ENCODE data around the gene STX16. TPM values are rescaled to one million over a fixed set of nuclear protein-coding genes. Genes with fewer than 3 reads are reported as not detected.

Gene STX16
- total and polyA plus RNA-seq, 5 donors from 2014 or later, result 22.8 to 190 (median 27.0) TPM

- Mint-ChIP-seq H3K27ac (no peak overlapping the region), H3K4me3 (no peak overlapping the region), H3K9me3 (peaks cover 0 to 2% (median 0%) of the 10 kb centered on the region in 7 donors), H3K4me1 (no peaks in the 10 kb centered on the region), H3K36me3 (no peaks in the 10 kb centered on the region), H3K27me3 (peaks cover 24% of the 10 kb centered on the region)
- Histone ChIP-seq H3K9me3 (ENCODE audit: control insufficient read depth in 2 of 2, low read length in 2 of 2) (no peaks in the 10 kb centered on the region), H3K27me3 (ENCODE audit: control insufficient read depth, insufficient read depth, low read length) (no peaks in the 10 kb centered on the region), H3K4me3 (ENCODE audit: low read depth, low read length) (no peak overlapping the region), H3K36me3 (ENCODE audit: control insufficient read depth, insufficient read depth, low read length) (no peaks in the 10 kb centered on the region), H3K27ac (ENCODE audit: insufficient read depth, low read length, poor library complexity, severe bottlenecking) (no peak overlapping the region), H3K4me1 (ENCODE audit: control insufficient read depth, insufficient read depth, low read length, poor library complexity, severe bottlenecking) (no peaks in the 10 kb centered on the region)
- ATAC-seq (ENCODE audit: low read depth in 2 of 2) (no peak), DNase-seq (no peak)
Observed at GRCh38 chr20:58718121-58718563, 67.1 kb downstream of the STX16 start.

GRCh38 chr20:58718729-58719128 is 67.6 kb downstream of the STX16 start:
- DNase-seq (no peak), ATAC-seq (ENCODE audit: low read depth in 2 of 2) (no peak)
- Histone ChIP-seq H3K9me3 (ENCODE audit: control insufficient read depth in 2 of 2, low read length in 2 of 2) (no peaks in the 10 kb centered on the region), H3K4me3 (ENCODE audit: low read depth, low read length) (no peak overlapping the region), H3K27ac (ENCODE audit: insufficient read depth, low read length, poor library complexity, severe bottlenecking) (no peak overlapping the region), H3K4me1 (ENCODE audit: control insufficient read depth, insufficient read depth, low read length, poor library complexity, severe bottlenecking) (no peaks in the 10 kb centered on the region), H3K36me3 (ENCODE audit: control insufficient read depth, insufficient read depth, low read length) (no peaks in the 10 kb centered on the region), H3K27me3 (ENCODE audit: control insufficient read depth, insufficient read depth, low read length) (no peaks in the 10 kb centered on the region)
- Mint-ChIP-seq H3K4me1 (no peaks in the 10 kb centered on the region), H3K4me3 (no peak overlapping the region), H3K9me3 (peaks cover 0 to 4% (median 0%) of the 10 kb centered on the region in 7 donors), H3K27me3 (peaks cover 30% of the 10 kb centered on the region), H3K27ac (peak overlapping the region in 2 of 3 donors; percentile 42 to 74), H3K36me3 (no peaks in the 10 kb centered on the region)

GRCh38 chr20:58719258-58719657 is 68.2 kb downstream of the STX16 start:
- Histone ChIP-seq H3K4me1 (ENCODE audit: control insufficient read depth, insufficient read depth, low read length, poor library complexity, severe bottlenecking) (no peaks in the 10 kb centered on the region), H3K9me3 (ENCODE audit: control insufficient read depth in 2 of 2, low read length in 2 of 2) (no peaks in the 10 kb centered on the region), H3K27ac (ENCODE audit: insufficient read depth, low read length, poor library complexity, severe bottlenecking) (no peak overlapping the region), H3K27me3 (ENCODE audit: control insufficient read depth, insufficient read depth, low read length) (peaks cover 3% of the 10 kb centered on the region), H3K4me3 (ENCODE audit: low read depth, low read length) (no peak overlapping the region), H3K36me3 (ENCODE audit: control insufficient read depth, insufficient read depth, low read length) (no peaks in the 10 kb centered on the region)
- ATAC-seq (ENCODE audit: low read depth in 2 of 2) (no peak), DNase-seq (no peak)
- H3K27me3 Mint-ChIP-seq, result peaks cover 35% of the 10 kb centered on the region
- H3K4me3 Mint-ChIP-seq, result no peak overlapping the region
- no peaks in the 10 kb centered on the region for H3K4me1 Mint-ChIP-seq
- H3K27ac Mint-ChIP-seq, result peak overlapping the region in 1 of 3 donors; percentile 74
- no peaks in the 10 kb centered on the region for H3K36me3 Mint-ChIP-seq
- peaks cover 0 to 4% (median 0%) of the 10 kb centered on the region in 7 donors for H3K9me3 Mint-ChIP-seq

GRCh38 chr20:58719971-58720371 is 68.9 kb downstream of the STX16 start:
- no peak for ATAC-seq (ENCODE audit: low read depth in 2 of 2)
- H3K27me3 Mint-ChIP-seq, result peaks cover 39% of the 10 kb centered on the region
- DNase-seq, result no peak
- peaks cover 4% of the 10 kb centered on the region for H3K27me3 ChIP-seq (ENCODE audit: control insufficient read depth, insufficient read depth, low read length)
- no peak overlapping the region for H3K27ac Mint-ChIP-seq
- no peak overlapping the region for H3K4me3 Mint-ChIP-seq
- no peaks in the 10 kb centered on the region for H3K36me3 ChIP-seq (ENCODE audit: control insufficient read depth, insufficient read depth, low read length)
- no peak overlapping the region for H3K27ac ChIP-seq (ENCODE audit: insufficient read depth, low read length, poor library complexity, severe bottlenecking)
- no peaks in the 10 kb centered on the region for H3K4me1 ChIP-seq (ENCODE audit: control insufficient read depth, insufficient read depth, low read length, poor library complexity, severe bottlenecking)
- no peaks in the 10 kb centered on the region for H3K4me1 Mint-ChIP-seq
- no peak overlapping the region for H3K4me3 ChIP-seq (ENCODE audit: low read depth, low read length)
- H3K9me3 Mint-ChIP-seq, result peaks cover 0 to 4% (median 0%) of the 10 kb centered on the region in 7 donors
- H3K9me3 ChIP-seq (ENCODE audit: control insufficient read depth in 2 of 2, low read length in 2 of 2), result no peaks in the 10 kb centered on the region
- no peaks in the 10 kb centered on the region for H3K36me3 Mint-ChIP-seq

- H3K9me3 ChIP-seq (ENCODE audit: control insufficient read depth in 2 of 2, low read length in 2 of 2), result no peaks in the 10 kb centered on the region
- Mint-ChIP-seq H3K27ac (no peak overlapping the region), H3K4me1 (no peaks in the 10 kb centered on the region), H3K27me3 (peaks cover 39% of the 10 kb centered on the region), H3K4me3 (no peak overlapping the region), H3K9me3 (peaks cover 0 to 4% (median 0%) of the 10 kb centered on the region in 7 donors), H3K36me3 (no peaks in the 10 kb centered on the region)
- no peak overlapping the region for H3K4me3 ChIP-seq (ENCODE audit: low read depth, low read length)
- peaks cover 4% of the 10 kb centered on the region for H3K27me3 ChIP-seq (ENCODE audit: control insufficient read depth, insufficient read depth, low read length)
- no peaks in the 10 kb centered on the region for H3K4me1 ChIP-seq (ENCODE audit: control insufficient read depth, insufficient read depth, low read length, poor library complexity, severe bottlenecking)
- H3K36me3 ChIP-seq (ENCODE audit: control insufficient read depth, insufficient read depth, low read length), result no peaks in the 10 kb centered on the region
- no peak for ATAC-seq (ENCODE audit: low read depth in 2 of 2)
- no peak overlapping the region for H3K27ac ChIP-seq (ENCODE audit: insufficient read depth, low read length, poor library complexity, severe bottlenecking)
- DNase-seq, result no peak
Observed at GRCh38 chr20:58720890-58721289, 69.8 kb downstream of the STX16 start.

- Histone ChIP-seq H3K27me3 (ENCODE audit: control insufficient read depth, insufficient read depth, low read length) (peaks cover 4% of the 10 kb centered on the region), H3K4me3 (ENCODE audit: low read depth, low read length) (no peak overlapping the region), H3K4me1 (ENCODE audit: control insufficient read depth, insufficient read depth, low read length, poor library complexity, severe bottlenecking) (no peaks in the 10 kb centered on the region), H3K27ac (ENCODE audit: insufficient read depth, low read length, poor library complexity, severe bottlenecking) (no peak overlapping the region), H3K36me3 (ENCODE audit: control insufficient read depth, insufficient read depth, low read length) (no peaks in the 10 kb centered on the region), H3K9me3 (ENCODE audit: control insufficient read depth in 2 of 2, low read length in 2 of 2) (no peaks in the 10 kb centered on the region)
- no peak overlapping the region for H3K27ac Mint-ChIP-seq
- ATAC-seq (ENCODE audit: low read depth in 2 of 2) (no peak), DNase-seq (no peak)
- H3K4me1 Mint-ChIP-seq, result no peaks in the 10 kb centered on the region
- peaks cover 39% of the 10 kb centered on the region for H3K27me3 Mint-ChIP-seq
- H3K36me3 Mint-ChIP-seq, result no peaks in the 10 kb centered on the region
- H3K4me3 Mint-ChIP-seq, result peak overlapping the region in 1 of 4 donors; percentile 27
- peaks cover 0 to 11% (median 2%) of the 10 kb centered on the region in 7 donors for H3K9me3 Mint-ChIP-seq
Observed at GRCh38 chr20:58721951-58722778, 71.1 kb downstream of the STX16 start.

GRCh38 chr20:58722877-58723627 is 72.0 kb downstream of the STX16 start:
- H3K27me3 Mint-ChIP-seq, result peaks cover 43% of the 10 kb centered on the region
- H3K4me1 ChIP-seq (ENCODE audit: control insufficient read depth, insufficient read depth, low read length, poor library complexity, severe bottlenecking), result no peaks in the 10 kb centered on the region
- no peak overlapping the region for H3K27ac Mint-ChIP-seq
- peaks cover 4% of the 10 kb centered on the region for H3K27me3 ChIP-seq (ENCODE audit: control insufficient read depth, insufficient read depth, low read length)
- H3K9me3 Mint-ChIP-seq, result peaks cover 0 to 20% (median 6%) of the 10 kb centered on the region in 7 donors
- no peak for ATAC-seq (ENCODE audit: low read depth in 2 of 2)
- H3K4me1 Mint-ChIP-seq, result no peaks in the 10 kb centered on the region
- no peaks in the 10 kb centered on the region for H3K36me3 Mint-ChIP-seq
- DNase-seq, result no peak
- H3K36me3 ChIP-seq (ENCODE audit: control insufficient read depth, insufficient read depth, low read length), result no peaks in the 10 kb centered on the region
- no peak overlapping the region for H3K4me3 ChIP-seq (ENCODE audit: low read depth, low read length)
- H3K4me3 Mint-ChIP-seq, result no peak overlapping the region
- peaks cover 0 to 3% of the 10 kb centered on the region in 2 experiments for H3K9me3 ChIP-seq (ENCODE audit: control insufficient read depth in 2 of 2, low read length in 2 of 2)
- H3K27ac ChIP-seq (ENCODE audit: insufficient read depth, low read length, poor library complexity, severe bottlenecking), result no peak overlapping the region

Data from CD4-positive, CD25-positive, alpha-beta regulatory T cell (primary cell).